SU-DHL-6 (cell line): ENCODE measurements around the gene RBM20.
"Not testable (repeated sequence)": the region's sequence is repeated elsewhere in the genome, so short reads cannot be mapped to it uniquely, and the experiment has no call there.

Experiments
- H2AFZ ChIP-seq: fragments of 200-600 bp; sonication (generic); 2 replicates; pipeline ENCODE4 v1.6.1; 2014; ENCODE audit warnings: low read depth, mild to moderate bottlenecking, moderate library complexity, mixed read lengths, antibody characterized with exemption, low read length; ENCODE audit not compliant: severe bottlenecking
- H3F3A ChIP-seq: fragments of 200-600 bp; shearing (Covaris generic); 2 replicates; pipeline ENCODE4 v1.6.0; 2016; ENCODE audit warnings: antibody characterized with exemption, mild to moderate bottlenecking; ENCODE audit not compliant: insufficient read depth
- H3K27ac ChIP-seq: fragments of 200-600 bp; sonication (generic); 2 replicates; pipeline ENCODE4 v1.5.1; 2016; ENCODE audit warnings: low read depth, mild to moderate bottlenecking, low read length, moderate library complexity, mixed read lengths
- H3K27me3 ChIP-seq: fragments of 200-600 bp; sonication (generic), shearing (Covaris generic); 2 replicates; pipeline ENCODE4 v1.6.0; 2014; ENCODE audit warnings: mild to moderate bottlenecking, low read length
- H3K36me3 ChIP-seq: fragments of 200-600 bp; sonication (generic); 2 replicates; pipeline ENCODE4 v1.6.1; 2014; ENCODE audit warnings: mild to moderate bottlenecking, low read length, mixed read lengths
- H3K4me2 ChIP-seq: fragments of 300-600, 200-600 bp; shearing (Covaris generic), sonication (generic); 2 replicates; pipeline ENCODE4 v1.6.0; 2014; ENCODE audit warnings: low read length, low read depth, mild to moderate bottlenecking; ENCODE audit not compliant: poor library complexity, severe bottlenecking
- H3K4me3 ChIP-seq: fragments of 200-600 bp; sonication (generic); 2 replicates; pipeline ENCODE4 v1.5.1; 2014; ENCODE audit warnings: antibody characterized with exemption, low read length, mild to moderate bottlenecking, mixed read lengths; ENCODE audit not compliant: insufficient read depth, poor library complexity, severe bottlenecking
- H3K79me2 ChIP-seq: fragments of 200-600 bp; sonication (generic); 2 replicates; pipeline ENCODE4 v1.6.1; 2014; ENCODE audit warnings: mild to moderate bottlenecking, low read length, moderate library complexity; ENCODE audit not compliant: insufficient read depth
- H3K9ac ChIP-seq: fragments of 200-600 bp; sonication (generic); 2 replicates; pipeline ENCODE4 v1.7.0; 2014; ENCODE audit warnings: mild to moderate bottlenecking, low read length
- H3K9me2 ChIP-seq: fragments of 200-600 bp; sonication (generic); replicated peaks from 2 replicates; pipeline ENCODE4 v1.6.1; 2014; ENCODE audit warnings: low read length; ENCODE audit not compliant: insufficient read depth
- H3K9me3 ChIP-seq: fragments of 200-600 bp; sonication (generic); 2 replicates; pipeline ENCODE4 v1.6.1; 2014; ENCODE audit warnings: low read length, mixed read lengths; ENCODE audit not compliant: insufficient read depth
- H4K20me1 ChIP-seq: fragments of 200-600 bp; sonication (generic); 2 replicates; pipeline ENCODE4 v1.6.1; 2014; ENCODE audit warnings: low read depth, mild to moderate bottlenecking, antibody characterized with exemption, low read length, moderate library complexity, mixed read lengths
- EZH2phosphoT487 ChIP-seq: fragments of 200-600 bp; sonication (generic), shearing (Covaris generic); conservative IDR thresholded peaks from 2 replicates; pipeline ENCODE4 v1.6.1; 2018; ENCODE audit warnings: mild to moderate bottlenecking, antibody characterized with exemption, low read length, moderate library complexity, mixed read lengths
- TF ChIP-seq, protein P1 (sequence below): fragments of 200-600 bp; sonication (generic); IDR thresholded peaks from one replicate; pipeline ENCODE4 v1.5.1; 2017; ENCODE audit warnings: antibody characterized with exemption, mild to moderate bottlenecking, low read length, moderate library complexity; ENCODE audit not compliant: insufficient read depth, poor library complexity, severe bottlenecking

RBM20 gene

DNA sequence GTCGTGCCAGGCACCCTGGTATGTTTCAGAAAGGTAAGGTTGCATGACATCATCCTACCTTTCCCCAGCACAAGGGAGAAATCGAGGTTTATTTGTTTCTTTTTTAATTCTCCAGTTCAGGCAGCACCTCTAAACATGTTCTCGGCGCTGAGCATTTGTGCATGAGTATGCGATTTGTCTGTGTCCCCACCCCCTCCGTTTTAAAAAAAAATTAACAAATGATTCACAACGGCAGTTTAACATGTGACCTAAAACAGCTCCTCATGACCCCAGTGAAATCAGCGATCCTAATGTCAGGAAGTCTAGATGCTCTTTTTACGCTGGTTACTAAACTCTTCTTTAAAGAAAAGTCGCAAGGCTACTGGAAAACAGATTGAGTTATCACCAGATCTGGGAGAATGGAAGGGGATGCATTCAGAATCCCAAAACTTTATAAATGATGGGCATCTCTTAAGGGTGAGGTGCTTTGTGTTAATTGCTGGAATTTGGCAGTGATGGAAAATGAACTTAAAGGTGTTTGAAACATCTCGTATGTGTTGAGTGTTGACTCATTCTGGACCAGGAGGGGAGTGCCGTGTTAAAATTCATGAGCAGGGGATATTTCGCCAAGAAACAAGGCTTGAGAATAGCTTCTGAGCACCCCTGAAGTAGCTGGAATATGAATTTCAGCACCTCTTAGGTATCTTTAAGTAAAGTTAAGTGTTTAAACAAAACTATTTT, 120.8 kb downstream of the RBM20 start:
- no peak overlapping the region for H3K9ac ChIP-seq
- no peaks in the 10 kb centered on the region for H3K9me2 ChIP-seq
- no peak overlapping the region for H3K4me2 ChIP-seq
- no peaks in the 10 kb centered on the region for H3F3A ChIP-seq
- H3K9me3 ChIP-seq: no peaks in the 10 kb centered on the region
- no peaks in the 10 kb centered on the region for H3K36me3 ChIP-seq
- no peak overlapping the region for H2AFZ ChIP-seq
- no peaks in the 10 kb centered on the region for H3K27me3 ChIP-seq
- TF ChIP-seq, protein P1, sequence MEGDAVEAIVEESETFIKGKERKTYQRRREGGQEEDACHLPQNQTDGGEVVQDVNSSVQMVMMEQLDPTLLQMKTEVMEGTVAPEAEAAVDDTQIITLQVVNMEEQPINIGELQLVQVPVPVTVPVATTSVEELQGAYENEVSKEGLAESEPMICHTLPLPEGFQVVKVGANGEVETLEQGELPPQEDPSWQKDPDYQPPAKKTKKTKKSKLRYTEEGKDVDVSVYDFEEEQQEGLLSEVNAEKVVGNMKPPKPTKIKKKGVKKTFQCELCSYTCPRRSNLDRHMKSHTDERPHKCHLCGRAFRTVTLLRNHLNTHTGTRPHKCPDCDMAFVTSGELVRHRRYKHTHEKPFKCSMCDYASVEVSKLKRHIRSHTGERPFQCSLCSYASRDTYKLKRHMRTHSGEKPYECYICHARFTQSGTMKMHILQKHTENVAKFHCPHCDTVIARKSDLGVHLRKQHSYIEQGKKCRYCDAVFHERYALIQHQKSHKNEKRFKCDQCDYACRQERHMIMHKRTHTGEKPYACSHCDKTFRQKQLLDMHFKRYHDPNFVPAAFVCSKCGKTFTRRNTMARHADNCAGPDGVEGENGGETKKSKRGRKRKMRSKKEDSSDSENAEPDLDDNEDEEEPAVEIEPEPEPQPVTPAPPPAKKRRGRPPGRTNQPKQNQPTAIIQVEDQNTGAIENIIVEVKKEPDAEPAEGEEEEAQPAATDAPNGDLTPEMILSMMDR: no peak
- TF ChIP-seq EZH2phosphoT487: no peak
- H4K20me1 ChIP-seq: no peaks in the 10 kb centered on the region
- H3K79me2 ChIP-seq: no peaks in the 10 kb centered on the region
- no peak overlapping the region for H3K4me3 ChIP-seq
- no peak overlapping the region for H3K27ac ChIP-seq

DNA sequence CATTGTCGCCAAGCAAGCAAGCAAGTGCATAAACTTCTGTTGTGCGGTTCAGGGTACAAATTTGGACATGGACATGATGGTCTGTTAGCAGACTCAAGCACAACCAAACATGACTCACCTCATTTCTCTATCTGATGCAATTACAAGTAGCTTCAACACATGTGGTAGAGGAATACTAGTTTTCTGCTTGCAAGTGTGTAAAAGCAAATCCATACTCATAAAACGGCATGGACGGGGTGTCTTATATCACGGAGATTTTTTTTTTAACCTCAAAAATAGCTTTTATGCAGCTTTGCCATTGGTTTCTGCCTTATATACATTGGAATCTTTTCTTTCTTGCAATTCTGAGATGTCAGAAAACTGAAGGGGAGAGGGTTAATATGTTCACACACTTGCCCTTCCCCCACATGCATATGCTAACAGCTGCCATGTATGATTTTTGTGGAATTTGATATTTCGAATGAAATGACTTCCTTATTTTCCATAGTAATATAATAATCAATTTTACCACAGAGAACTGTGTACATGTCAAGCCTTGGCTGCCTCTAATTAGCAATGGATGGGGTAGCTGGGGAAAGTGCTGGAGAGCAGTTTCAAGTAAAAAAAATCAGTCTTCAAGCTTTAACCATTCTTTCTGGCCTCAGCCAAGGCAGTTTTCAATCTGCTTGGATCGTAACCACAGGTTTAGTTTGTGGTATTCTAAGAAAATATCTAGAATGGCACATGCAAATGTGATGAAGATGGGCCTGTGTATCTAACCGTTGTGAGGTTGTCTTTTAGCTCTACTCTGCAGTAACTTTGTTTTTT, 121.6 kb downstream of the RBM20 start:
- Histone ChIP-seq H3K9me3 (no peaks in the 10 kb centered on the region), H3K4me2 (no peak overlapping the region), H3K36me3 (no peaks in the 10 kb centered on the region), H3K9ac (no peak overlapping the region), H3K9me2 (no peaks in the 10 kb centered on the region), H4K20me1 (no peaks in the 10 kb centered on the region), H2AFZ (no peak overlapping the region), H3K79me2 (no peaks in the 10 kb centered on the region), H3F3A (no peaks in the 10 kb centered on the region), H3K27ac (no peak overlapping the region), H3K27me3 (no peaks in the 10 kb centered on the region), H3K4me3 (no peak overlapping the region)
- TF ChIP-seq, protein P1: no peak
- TF ChIP-seq EZH2phosphoT487: no peak

DNA sequence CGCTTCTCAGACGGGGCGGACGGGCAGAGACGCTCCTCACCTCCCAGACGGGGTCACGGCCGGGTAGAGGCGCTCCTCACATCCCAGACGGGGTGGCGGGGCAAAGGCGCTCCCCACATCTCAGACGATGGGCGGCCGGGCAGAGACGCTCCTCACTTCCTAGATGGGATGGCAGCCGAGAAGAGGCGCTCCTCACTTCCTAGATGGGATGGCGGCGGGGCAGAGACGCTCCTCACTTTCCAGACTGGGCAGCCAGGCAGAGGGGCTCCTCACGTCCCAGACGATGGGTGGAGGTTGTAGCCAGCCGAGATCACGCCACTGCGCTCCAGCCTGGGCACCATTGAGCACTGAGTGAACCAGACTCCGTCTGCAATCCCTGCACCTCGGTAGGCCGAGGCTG, 123.5 kb downstream of the RBM20 start:
- not testable (repeated sequence) for H3K9me3 ChIP-seq, H4K20me1 ChIP-seq, H3K9me2 ChIP-seq, H3F3A ChIP-seq, H3K36me3 ChIP-seq, H2AFZ ChIP-seq, H3K4me2 ChIP-seq, H3K9ac ChIP-seq, H3K27me3 ChIP-seq, H3K79me2 ChIP-seq, H3K4me3 ChIP-seq, H3K27ac ChIP-seq

DNA sequence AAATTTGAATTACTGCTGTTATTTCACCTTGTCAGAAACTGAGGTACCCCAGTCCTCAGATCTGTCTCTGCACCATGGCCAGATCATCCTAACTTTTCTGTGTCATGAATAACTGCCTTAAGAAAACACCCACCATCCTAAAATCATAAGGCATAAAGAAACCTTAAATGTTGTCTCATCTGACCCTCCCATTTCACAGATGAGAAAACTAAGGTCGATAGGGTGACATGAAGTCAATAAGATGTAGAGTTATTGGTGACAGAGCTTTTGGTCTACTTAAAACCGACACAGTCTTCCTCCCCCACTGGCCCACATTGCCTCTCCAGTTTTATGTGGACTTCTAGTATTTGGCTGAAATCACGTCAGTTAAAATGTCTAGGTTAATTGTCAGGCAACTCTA, 126.1 kb downstream of the RBM20 start:
- Histone ChIP-seq H3K4me2 (no peak overlapping the region), H3K27ac (no peak overlapping the region), H3K79me2 (no peaks in the 10 kb centered on the region), H3K4me3 (no peak overlapping the region), H3K9me3 (no peaks in the 10 kb centered on the region), H3K27me3 (no peaks in the 10 kb centered on the region), H2AFZ (no peak overlapping the region), H3K9me2 (no peaks in the 10 kb centered on the region), H3K9ac (no peak overlapping the region), H3K36me3 (no peaks in the 10 kb centered on the region), H4K20me1 (no peaks in the 10 kb centered on the region), H3F3A (no peaks in the 10 kb centered on the region)
- TF ChIP-seq, protein P1: no peak
- TF ChIP-seq EZH2phosphoT487: no peak
